Measurements from ENCODE around the gene CADM4. TPM values are rescaled to one million over a fixed set of nuclear protein-coding genes. Genes with fewer than 3 reads are reported as not detected.

Gene CADM4
- total and polyA plus RNA-seq, 2 of the 8 experiments (the other 6 are each of a cell fraction or from before 2014, with no cell fraction given) = 13.5 to 25.0 TPM

DNA sequence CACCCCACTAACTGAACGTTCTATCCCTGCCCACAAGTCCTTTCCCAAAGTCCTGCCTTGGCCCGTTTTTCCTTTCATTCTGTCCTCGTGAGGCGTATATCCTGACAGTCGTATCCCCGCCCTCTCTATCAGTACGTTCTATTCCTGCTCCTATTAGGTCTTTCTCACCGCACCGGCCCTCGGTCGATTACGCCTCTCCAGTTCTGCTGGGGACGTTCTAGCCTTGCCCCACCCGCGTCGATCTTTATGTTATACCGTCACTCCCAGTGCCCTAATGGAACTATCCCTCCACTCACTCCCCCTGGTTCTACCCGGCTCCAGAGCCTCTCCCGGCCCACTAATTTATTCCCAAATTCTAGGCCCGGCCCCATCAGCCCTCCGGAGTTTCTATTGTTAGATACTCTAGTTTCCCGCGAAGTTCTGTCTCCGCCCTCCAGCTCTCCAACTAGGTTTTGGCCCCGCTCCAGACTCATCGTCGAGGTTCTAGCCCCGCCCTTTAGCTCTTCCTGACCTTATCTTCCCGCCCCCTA, 28.3 kb upstream of the CADM4 start:
- Histone ChIP-seq H3K18ac (ENCODE audit: extremely low read depth, low read length) (peak overlapping the region; percentile 78), H3K14ac (ENCODE audit: insufficient read length) (no peak overlapping the region), H3K4me1 (replicated peaks in 1 of 4; ENCODE audit: control insufficient read depth in 3 of 4, insufficient read depth in 4 of 4, low read length in 3 of 4) (peaks cover 8 to 15% (median 9%) of the 10 kb centered on the region in 4 experiments), H2AK5ac (ENCODE audit: low read depth, low read length) (no peak overlapping the region), H2AFZ (ENCODE audit: low read length) (peak overlapping the region; percentile 75), H3K9me3 (ENCODE audit: insufficient read depth in 2 of 2, low read depth in 1 of 2, low read length in 1 of 2) (no peaks in the 10 kb centered on the region), H4K20me1 (replicated peaks in 1 of 2; ENCODE audit: control insufficient read depth in 1 of 2, insufficient read depth in 2 of 2, low read length in 2 of 2) (no peaks in the 10 kb centered on the region), H3K79me1 (ENCODE audit: low read depth, low read length) (no peaks in the 10 kb centered on the region), H3K79me2 (ENCODE audit: control insufficient read depth in 1 of 2, insufficient read depth in 2 of 2, low read length in 2 of 2) (no peaks in the 10 kb centered on the region), H3K27me3 (replicated peaks in 1 of 4; ENCODE audit: control insufficient read depth in 3 of 4, extremely low read depth in 1 of 4, insufficient read depth in 3 of 4, low read length in 3 of 4) (peaks cover 0 to 6% (median 2%) of the 10 kb centered on the region in 4 experiments; a peak in 3 of 7 replicates), H3K36me3 (ENCODE audit: control insufficient read depth in 2 of 4, insufficient read depth in 4 of 4, low read length in 3 of 4) (peaks cover 0 to 13% (median 5%) of the 10 kb centered on the region in 4 experiments; a peak in 5 of 8 replicates), H3K23me2 (ENCODE audit: low read depth, low read length) (peaks cover 21% of the 10 kb centered on the region; the same call in 1 of the 2 replicates), H2BK5ac (ENCODE audit: low read depth, low read length) (peak overlapping the region; percentile 87), H2BK12ac (ENCODE audit: low read depth, low read length) (peak overlapping the region; percentile 68; the same call in 1 of the 2 replicates), H3K4ac (replicated peaks; ENCODE audit: insufficient read length, low read depth, low read length) (no peak overlapping the region), H3K27ac (ENCODE audit: low read depth, low read length) (peak overlapping the region; percentile 62), H2BK120ac (replicated peaks; ENCODE audit: low read depth, low read length) (no peak overlapping the region), H3K4me2 (ENCODE audit: insufficient read depth in 1 of 2, low read depth in 2 of 2, low read length in 2 of 2) (peak overlapping the region; percentile 69 to 75), H2BK15ac (ENCODE audit: low read length) (0 out of 2 replicates have a peak overlapping the region, but pooled peaks have one; percentile 31), H3K9ac (replicated peaks in 1 of 4; ENCODE audit: extremely low read depth in 1 of 4, low read depth in 3 of 4, low read length in 3 of 4) (peak overlapping the region; percentile 61 to 78 (median 74)), H3K23ac (ENCODE audit: insufficient read length) (no peak overlapping the region), H4K8ac (ENCODE audit: extremely low read depth, insufficient read depth, low read length) (peak overlapping the region; percentile 97), H3K56ac (replicated peaks; ENCODE audit: insufficient read length, low read depth, low read length) (no peak overlapping the region), H2BK20ac (ENCODE audit: low read length) (no peak overlapping the region), H4K91ac (replicated peaks; ENCODE audit: insufficient read length, low read length) (peak overlapping the region; percentile 44), H3K4me3 (ENCODE audit: extremely low read depth in 1 of 4, insufficient read depth in 2 of 4, low read depth in 3 of 4, low read length in 4 of 4) (peak overlapping the region; percentile 49 to 64 (median 56)), H4K5ac (ENCODE audit: insufficient read length, low read depth, low read length) (peak overlapping the region; percentile 23)
- DNase-seq (ENCODE audit: low read depth in 1 of 2, low spot score in 2 of 2) (no peak), FAIRE-seq (no peak)
- ChIA-PET CTCF (ENCODE audit: partially characterized antibody) (interaction anchor here (0.5 to 2.5 kb wide), 24 partner anchors 9 to 1738 kb away, joined by 3 to 5 read pairs (median 3); partner anchors contain the start of gene ZNF428), POLR2A (ENCODE audit: partially characterized antibody) (interaction anchor here (0.6 to 2.2 kb wide), 9 partner anchors 8 to 87 kb away, joined by 3 to 6 read pairs (median 3); partner anchors contain the start of genes IRGQ, SMG9 and ZNF576)
- 24% methylated on average over 29 of the region's 29 CpGs; no CpG with 5 or more reads in 1 of the 2 experiments for WGBS, 2 experiments (ENCODE audit: extremely low coverage in 1 of 2, insufficient coverage in 1 of 2, insufficient read length in 1 of 2, insufficient replicate concordance in 2 of 2, low coverage in 1 of 2, low lambda C conversion rate in 2 of 2, missing lambda C conversion rate in 1 of 2)
- peak; percentile 62; the same call in 1 of the 2 replicates for TF ChIP-seq TAF1 (IDR thresholded peaks at IDR 0.05; ENCODE audit: low read depth, low read length)
- no peak for TF ChIP-seq SIN3A (conservative IDR thresholded peaks at IDR 0.05 in 1 of 2, IDR thresholded peaks at IDR 0.05 in 1 of 2; ENCODE audit: low read depth in 1 of 2, low read length in 2 of 2)
- peak; percentile 40 for TF ChIP-seq KDM4A (IDR thresholded peaks at IDR 0.05; ENCODE audit: low read depth, low read length, severe bottlenecking)
- TF ChIP-seq TBP (IDR thresholded peaks at IDR 0.05; ENCODE audit: low read depth, low read length) = peak; percentile 38; the same call in 1 of the 2 replicates
- 0 out of 2 replicates have a peak, but pooled peaks have one; percentile 43 for TF ChIP-seq RBBP5 (IDR thresholded peaks at IDR 0.05; ENCODE audit: borderline replicate concordance, low read depth, low read length)
- no peak for TF ChIP-seq JUN (IDR thresholded peaks at IDR 0.05; ENCODE audit: low read depth, low read length)
- TF ChIP-seq TEAD4 (IDR thresholded peaks at IDR 0.05; ENCODE audit: low read depth, low read length) = no peak
- no peak for TF ChIP-seq MAFK (IDR thresholded peaks at IDR 0.05; ENCODE audit: low read depth, low read length)
- TF ChIP-seq SP1 (IDR thresholded peaks at IDR 0.05; ENCODE audit: low read depth, low read length) = peak; percentile 53; the same call in 1 of the 2 replicates
- TF ChIP-seq, protein P1, sequence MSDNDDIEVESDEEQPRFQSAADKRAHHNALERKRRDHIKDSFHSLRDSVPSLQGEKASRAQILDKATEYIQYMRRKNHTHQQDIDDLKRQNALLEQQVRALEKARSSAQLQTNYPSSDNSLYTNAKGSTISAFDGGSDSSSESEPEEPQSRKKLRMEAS (IDR thresholded peaks at IDR 0.05) = no peak
- no peak for TF ChIP-seq CBX8 (IDR thresholded peaks at IDR 0.05; ENCODE audit: borderline replicate concordance, low read depth, low read length)
- no peak for TF ChIP-seq CREB1 (IDR thresholded peaks at IDR 0.05)
- TF ChIP-seq BCL11A (IDR thresholded peaks at IDR 0.05; ENCODE audit: low read depth in 2 of 2, low read length in 2 of 2) = no peak
